ENCODE data around the gene TMEM168.

Gene TMEM168

DNA sequence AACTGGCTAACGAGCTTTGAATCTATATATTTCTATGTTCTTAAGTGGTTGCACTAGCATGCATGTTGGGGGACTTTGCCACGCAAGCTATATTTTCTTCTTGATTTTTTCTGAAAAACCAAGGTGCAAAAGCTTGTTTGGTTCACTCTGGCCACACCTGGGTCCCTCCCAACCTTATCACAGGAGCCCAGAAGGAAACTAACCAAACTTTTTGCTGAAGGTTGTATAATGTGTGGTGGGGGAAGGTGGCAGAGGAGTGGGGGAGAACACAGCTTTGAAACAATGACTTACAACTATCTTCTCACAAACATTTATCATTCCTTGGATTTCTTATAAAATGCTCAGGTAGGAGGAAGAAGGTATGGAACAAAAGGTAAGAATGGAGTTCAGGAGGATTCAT is 75.3 kb downstream of the TMEM168 start:
- no peak for DNase-seq (ENCODE audit: low spot score)

Data from left forelimb (tissue), 1 donor.